Activated CD4-positive, alpha-beta T cell treated with anti-CD3 and anti-CD28 coated beads for 36 hours (primary cell): ENCODE results near the gene PTEN. TPM values are rescaled to one million over a fixed set of nuclear protein-coding genes. Genes with fewer than 3 reads are reported as not detected.
"Not testable (repeated sequence)": the region's sequence is repeated elsewhere in the genome, so short reads cannot be mapped to it uniquely, and the experiment has no call there.

Source experiments
- ATAC-seq: fragments of 200-7000 bp; cut with Tn5 transposase; one replicate; pipeline ENCODE4 v1.10.0; 2021; ENCODE audit warnings: mild to moderate bottlenecking, moderate library complexity
- CTCF ChIA-PET: fragments of 350-600 bp; sonication (Branson Sonifier 250); formaldehyde crosslinking; loops from one replicate; lab custom pipeline; 2021; ENCODE audit warnings: antibody characterized with exemption; lab: Charles Lee
- POLR2A ChIA-PET: fragments of 350-600 bp; sonication (Branson Sonifier 250); formaldehyde crosslinking; loops from one replicate; lab custom pipeline; 2021; ENCODE audit warnings: antibody characterized with exemption, inconsistent platforms; lab: Charles Lee
- DNase-seq: peaks from one replicate; pipeline ENCODE4 v3.0.0-alpha.2; 2020
- H3K27ac Mint-ChIP-seq: one replicate; pipeline ENCODE4 v1.8.0; 2021; ENCODE audit warnings: mixed read lengths
- H3K27me3 Mint-ChIP-seq: one replicate; pipeline ENCODE4 v1.8.0; 2021; ENCODE audit warnings: mixed read lengths
- H3K36me3 Mint-ChIP-seq: one replicate; pipeline ENCODE4 v1.8.0; 2021; ENCODE audit warnings: low read depth, mixed read lengths
- H3K4me1 Mint-ChIP-seq: one replicate; pipeline ENCODE4 v1.8.0; 2021; ENCODE audit warnings: mixed read lengths
- H3K4me3 Mint-ChIP-seq: one replicate; pipeline ENCODE4 v1.8.0; 2021; ENCODE audit warnings: mild to moderate bottlenecking, moderate library complexity, mixed read lengths
- H3K9me3 Mint-ChIP-seq: one replicate; pipeline ENCODE4 v1.8.0; 2021; ENCODE audit warnings: low read depth, mixed read lengths
- intact Hi-C, 2 experiments: fragments of 100-400 bp; cut with DNase I in 1 of 2; cut with micrococcal nuclease in 1 of 2; formaldehyde crosslinking; loops; one replicate each; pipeline versions ENCODE4 v1.14.2 to v1.15.1; 2022 to 2024; cut with DNase I, micrococcal nuclease
- total RNA-seq, 2 experiments: library from RNA; stranded (reverse); gene quantifications; one replicate each; pipeline ENCODE4 v1.2.3, GENCODE V29; 2021

The PTEN gene
- total RNA-seq, 2 experiments from 2014 or later = 38.1 to 42.1 TPM

- ChIA-PET POLR2A (no interaction called here), CTCF (no interaction called here)
- no peak overlapping the region for H3K4me3 Mint-ChIP-seq
- DNase-seq = no peak
- peaks cover 17% of the 10 kb centered on the region for H3K9me3 Mint-ChIP-seq
- peaks cover 31% of the 10 kb centered on the region for H3K4me1 Mint-ChIP-seq
- no peak overlapping the region for H3K27ac Mint-ChIP-seq
- H3K27me3 Mint-ChIP-seq = no peaks in the 10 kb centered on the region
- intact Hi-C loops = no loop called here
- peaks cover 42% of the 10 kb centered on the region for H3K36me3 Mint-ChIP-seq
- no peak for ATAC-seq
Measured at GRCh38 chr10:87887146-87887545, 23.7 kb downstream of the PTEN start.

- POLR2A ChIA-PET = no interaction called here
- Mint-ChIP-seq H3K27ac (no peak overlapping the region), H3K36me3 (peaks cover 45% of the 10 kb centered on the region), H3K4me3 (no peak overlapping the region), H3K27me3 (no peaks in the 10 kb centered on the region), H3K9me3 (peaks cover 17% of the 10 kb centered on the region), H3K4me1 (peaks cover 31% of the 10 kb centered on the region)
- CTCF ChIA-PET = no interaction called here
- DNase-seq = no peak
- no peak for ATAC-seq
- intact Hi-C loops = no loop called here
Measured at GRCh38 chr10:87887548-87888289, 24.3 kb downstream of the PTEN start.

- no peaks in the 10 kb centered on the region for H3K27me3 Mint-ChIP-seq
- peaks cover 52% of the 10 kb centered on the region for H3K4me1 Mint-ChIP-seq
- H3K4me3 Mint-ChIP-seq = no peak overlapping the region
- peaks cover 46% of the 10 kb centered on the region for H3K36me3 Mint-ChIP-seq
- H3K27ac Mint-ChIP-seq = no peak overlapping the region
- H3K9me3 Mint-ChIP-seq = peaks cover 6% of the 10 kb centered on the region
- no peak for DNase-seq
- no peak for ATAC-seq
- ChIA-PET POLR2A (interaction anchor here (0.7 kb wide), 1 partner anchor 434 kb away, joined by 3 read pairs; no protein-coding TSS in a partner anchor), CTCF (interaction anchor here (0.7 to 1.6 kb wide), 5 partner anchors 11 to 482 kb away, joined by 3 to 6 read pairs (median 3); no protein-coding TSS in a partner anchor)
- intact Hi-C loops = no loop called here
Measured at GRCh38 chr10:87895430-87895829, 32.0 kb downstream of the PTEN start.

GRCh38 chr10:87896216-87896615 lies 32.8 kb downstream of the PTEN start:
- intact Hi-C loops = no loop called here
- Mint-ChIP-seq H3K4me3 (no peak overlapping the region), H3K27ac (no peak overlapping the region), H3K36me3 (peaks cover 53% of the 10 kb centered on the region), H3K9me3 (peaks cover 13% of the 10 kb centered on the region), H3K4me1 (peaks cover 57% of the 10 kb centered on the region), H3K27me3 (no peaks in the 10 kb centered on the region)
- POLR2A ChIA-PET = no interaction called here
- CTCF ChIA-PET = interaction anchor here (0.7 to 1.6 kb wide), 5 partner anchors 12 to 481 kb away, joined by 3 to 6 read pairs (median 3); no protein-coding TSS in a partner anchor
- no peak for ATAC-seq
- no peak for DNase-seq

- Mint-ChIP-seq H3K9me3 (peaks cover 21% of the 10 kb centered on the region), H3K36me3 (peaks cover 62% of the 10 kb centered on the region), H3K4me1 (peaks cover 47% of the 10 kb centered on the region)
- POLR2A ChIA-PET, H3K27me3 Mint-ChIP-seq, ATAC-seq, DNase-seq, H3K27ac Mint-ChIP-seq, intact Hi-C loops, H3K4me3 Mint-ChIP-seq: not testable (repeated sequence)
- CTCF ChIA-PET = interaction anchor here (0.8 kb wide), 1 partner anchor 21 kb away, joined by 3 read pairs; no protein-coding TSS in a partner anchor
Measured at GRCh38 chr10:87897957-87898356, 34.5 kb downstream of the PTEN start.

GRCh38 chr10:87903396-87903795 lies 40.0 kb downstream of the PTEN start:
- H3K4me3 Mint-ChIP-seq, H3K27me3 Mint-ChIP-seq, POLR2A ChIA-PET, CTCF ChIA-PET, ATAC-seq, DNase-seq, H3K27ac Mint-ChIP-seq, intact Hi-C loops: not testable (repeated sequence)
- peaks cover 78% of the 10 kb centered on the region for H3K36me3 Mint-ChIP-seq
- peaks cover 49% of the 10 kb centered on the region for H3K4me1 Mint-ChIP-seq
- peaks cover 23% of the 10 kb centered on the region for H3K9me3 Mint-ChIP-seq

- intact Hi-C loops = no loop called here
- H3K9me3 Mint-ChIP-seq = peaks cover 30% of the 10 kb centered on the region
Measured at GRCh38 chr10:87913156-87913921, 49.9 kb downstream of the PTEN start.

GRCh38 chr10:87915406-87915805 lies 52.0 kb downstream of the PTEN start:
- ChIA-PET POLR2A (no interaction called here), CTCF (interaction anchor here (0.7 to 1.8 kb wide), 2 partner anchors 38 to 100 kb away, joined by 3 read pairs; no protein-coding TSS in a partner anchor)
- DNase-seq (no peak), ATAC-seq (no peak)
- Mint-ChIP-seq H3K4me3 (no peak overlapping the region), H3K27ac (no peak overlapping the region), H3K4me1 (peaks cover 46% of the 10 kb centered on the region), H3K9me3 (peaks cover 30% of the 10 kb centered on the region), H3K36me3 (peaks cover 46% of the 10 kb centered on the region), H3K27me3 (no peaks in the 10 kb centered on the region)
- intact Hi-C loops = loop anchor here in 1 of 2 experiments (5.0 kb wide), 1 partner anchor 33 kb away; no protein-coding TSS in a partner anchor

More at GRCh38 chr10:87913156-87913921, 49.9 kb downstream of the PTEN start:
- no peak for DNase-seq
- ATAC-seq = no peak
- no peak overlapping the region for H3K27ac Mint-ChIP-seq
- CTCF ChIA-PET = interaction anchor here (0.6 to 1.6 kb wide), 2 partner anchors 9 to 251 kb away, joined by 3 to 4 read pairs; no protein-coding TSS in a partner anchor
- H3K4me1 Mint-ChIP-seq = peaks cover 35% of the 10 kb centered on the region
- H3K36me3 Mint-ChIP-seq = peaks cover 54% of the 10 kb centered on the region
- POLR2A ChIA-PET = no interaction called here
- H3K4me3 Mint-ChIP-seq = no peak overlapping the region
- no peaks in the 10 kb centered on the region for H3K27me3 Mint-ChIP-seq

- no peak overlapping the region for H3K4me3 Mint-ChIP-seq
- ATAC-seq (no peak), DNase-seq (no peak)
- no peaks in the 10 kb centered on the region for H3K27me3 Mint-ChIP-seq
- peaks cover 51% of the 10 kb centered on the region for H3K4me1 Mint-ChIP-seq
- ChIA-PET POLR2A (no interaction called here), CTCF (interaction anchor here (0.5 to 1.8 kb wide), 3 partner anchors 38 to 636 kb away, joined by 3 read pairs; no protein-coding TSS in a partner anchor)
- H3K36me3 Mint-ChIP-seq = peaks cover 42% of the 10 kb centered on the region
- H3K27ac Mint-ChIP-seq = no peak overlapping the region
- intact Hi-C loops = loop anchor here in 1 of 2 experiments (5.0 kb wide), 1 partner anchor 34 kb away; no protein-coding TSS in a partner anchor
- peaks cover 26% of the 10 kb centered on the region for H3K9me3 Mint-ChIP-seq
Measured at GRCh38 chr10:87915989-87916388, 52.6 kb downstream of the PTEN start.

GRCh38 chr10:87916515-87916914 lies 53.1 kb downstream of the PTEN start:
- Mint-ChIP-seq H3K4me3 (no peak overlapping the region), H3K36me3 (peaks cover 37% of the 10 kb centered on the region), H3K27me3 (no peaks in the 10 kb centered on the region), H3K4me1 (peaks cover 53% of the 10 kb centered on the region), H3K9me3 (peaks cover 22% of the 10 kb centered on the region), H3K27ac (no peak overlapping the region)
- CTCF ChIA-PET = no interaction called here
- ATAC-seq = no peak
- DNase-seq = no peak
- POLR2A ChIA-PET = no interaction called here
- intact Hi-C loops = loop anchor here in 1 of 2 experiments (5.0 kb wide), 1 partner anchor 34 kb away; no protein-coding TSS in a partner anchor

- DNase-seq (no peak), ATAC-seq (no peak)
- Mint-ChIP-seq H3K4me3 (no peak overlapping the region), H3K27ac (peak overlapping the region; percentile 78), H3K9me3 (peaks cover 8% of the 10 kb centered on the region), H3K4me1 (peaks cover 69% of the 10 kb centered on the region), H3K36me3 (peaks cover 35% of the 10 kb centered on the region), H3K27me3 (no peaks in the 10 kb centered on the region)
- ChIA-PET POLR2A (no interaction called here), CTCF (interaction anchor here (0.9 to 1.2 kb wide), 2 partner anchors 9 to 33 kb away, joined by 3 read pairs; no protein-coding TSS in a partner anchor)
- intact Hi-C loops = loop anchor here in 1 of 2 experiments (5.0 kb wide), 1 partner anchor 36 kb away; no protein-coding TSS in a partner anchor
Measured at GRCh38 chr10:87918254-87918859, 54.9 kb downstream of the PTEN start.
